Measurements from ENCODE around the gene CENPP.

The CENPP gene

GRCh38 chr9:92605224-92605623 is 279.5 kb downstream of the CENPP start:
- no peak overlapping the region for H3K27ac ChIP-seq (ENCODE audit: low read depth, low read length)
- no peak overlapping the region for H3K9ac ChIP-seq (ENCODE audit: low read length)
- H3K27me3 ChIP-seq (ENCODE audit: low read length): no peaks in the 10 kb centered on the region
- H3K36me3 ChIP-seq (ENCODE audit: low read length): no peaks in the 10 kb centered on the region
- H3K79me2 ChIP-seq (ENCODE audit: insufficient read depth, low read length): no peaks in the 10 kb centered on the region
- H2AFZ ChIP-seq (ENCODE audit: low read depth, low read length, severe bottlenecking): no peak overlapping the region
- H3K9me3 ChIP-seq (ENCODE audit: insufficient read depth, low read length): peaks cover 4% of the 10 kb centered on the region; the same call in 1 of the 2 replicates
- H3K4me3 ChIP-seq (ENCODE audit: insufficient read depth, low read length, poor library complexity, severe bottlenecking): no peak overlapping the region
- H3K9me2 ChIP-seq (replicated peaks; ENCODE audit: insufficient read depth, low read length): no peaks in the 10 kb centered on the region
- H4K20me1 ChIP-seq (ENCODE audit: low read depth, low read length): no peaks in the 10 kb centered on the region
- H3K4me2 ChIP-seq (ENCODE audit: low read depth, low read length, poor library complexity, severe bottlenecking): no peak overlapping the region
- no peak for TF ChIP-seq EZH2phosphoT487 (conservative IDR thresholded peaks at IDR 0.05; ENCODE audit: low read length)
- TF ChIP-seq CTCF (IDR thresholded peaks at IDR 0.05; ENCODE audit: insufficient read depth, low read length, poor library complexity, severe bottlenecking): no peak
- no peaks in the 10 kb centered on the region; the same call in 1 of the 2 replicates for H3F3A ChIP-seq (ENCODE audit: insufficient read depth)

- H3K4me2 ChIP-seq (ENCODE audit: low read depth, low read length, poor library complexity, severe bottlenecking): no peak overlapping the region
- no peak overlapping the region for H2AFZ ChIP-seq (ENCODE audit: low read depth, low read length, severe bottlenecking)
- H3K4me3 ChIP-seq (ENCODE audit: insufficient read depth, low read length, poor library complexity, severe bottlenecking): no peak overlapping the region
- no peaks in the 10 kb centered on the region; the same call in 1 of the 2 replicates for H3F3A ChIP-seq (ENCODE audit: insufficient read depth)
- H3K79me2 ChIP-seq (ENCODE audit: insufficient read depth, low read length): no peaks in the 10 kb centered on the region
- no peaks in the 10 kb centered on the region for H3K27me3 ChIP-seq (ENCODE audit: low read length)
- H3K9ac ChIP-seq (ENCODE audit: low read length): no peak overlapping the region
- no peaks in the 10 kb centered on the region for H4K20me1 ChIP-seq (ENCODE audit: low read depth, low read length)
- no peak overlapping the region for H3K27ac ChIP-seq (ENCODE audit: low read depth, low read length)
- no peaks in the 10 kb centered on the region for H3K9me2 ChIP-seq (replicated peaks; ENCODE audit: insufficient read depth, low read length)
- H3K36me3 ChIP-seq (ENCODE audit: low read length): no peaks in the 10 kb centered on the region
- peaks cover 4% of the 10 kb centered on the region; the same call in 1 of the 2 replicates for H3K9me3 ChIP-seq (ENCODE audit: insufficient read depth, low read length)
- TF ChIP-seq CTCF (IDR thresholded peaks at IDR 0.05; ENCODE audit: insufficient read depth, low read length, poor library complexity, severe bottlenecking): no peak
- no peak for TF ChIP-seq EZH2phosphoT487 (conservative IDR thresholded peaks at IDR 0.05; ENCODE audit: low read length)
Measured at GRCh38 chr9:92607088-92607487, 281.3 kb downstream of the CENPP start.

DNA sequence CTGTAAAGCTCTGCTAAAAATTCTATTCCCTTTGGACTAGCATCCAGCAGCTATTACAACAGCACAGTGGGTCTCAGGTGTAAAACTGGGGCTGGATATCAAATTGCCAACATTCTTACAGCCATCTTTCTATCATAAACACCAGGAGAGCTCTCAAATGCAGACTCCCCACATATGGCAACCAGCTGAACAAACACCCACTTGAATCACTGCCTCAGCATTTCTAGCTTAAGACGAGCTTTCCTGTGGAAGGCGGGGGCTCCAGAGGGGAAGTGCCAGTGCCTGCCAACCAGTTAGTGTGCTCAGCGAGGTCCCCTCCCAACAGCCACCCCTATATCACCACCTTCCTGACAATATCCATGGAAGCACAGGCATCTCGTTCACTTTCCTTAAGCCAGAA is 282.0 kb downstream of the CENPP start:
- no peaks in the 10 kb centered on the region for H3K9me2 ChIP-seq (replicated peaks; ENCODE audit: insufficient read depth, low read length)
- TF ChIP-seq EZH2phosphoT487 (conservative IDR thresholded peaks at IDR 0.05; ENCODE audit: low read length): no peak
- peaks cover 4% of the 10 kb centered on the region; the same call in 1 of the 2 replicates for H3K9me3 ChIP-seq (ENCODE audit: insufficient read depth, low read length)
- H2AFZ ChIP-seq (ENCODE audit: low read depth, low read length, severe bottlenecking): no peak overlapping the region
- H3K9ac ChIP-seq (ENCODE audit: low read length): no peak overlapping the region
- no peaks in the 10 kb centered on the region for H3K79me2 ChIP-seq (ENCODE audit: insufficient read depth, low read length)
- H3K27ac ChIP-seq (ENCODE audit: low read depth, low read length): no peak overlapping the region
- no peaks in the 10 kb centered on the region for H3K27me3 ChIP-seq (ENCODE audit: low read length)
- no peaks in the 10 kb centered on the region for H3K36me3 ChIP-seq (ENCODE audit: low read length)
- no peak overlapping the region for H3K4me3 ChIP-seq (ENCODE audit: insufficient read depth, low read length, poor library complexity, severe bottlenecking)
- no peaks in the 10 kb centered on the region for H4K20me1 ChIP-seq (ENCODE audit: low read depth, low read length)
- no peak overlapping the region for H3K4me2 ChIP-seq (ENCODE audit: low read depth, low read length, poor library complexity, severe bottlenecking)
- H3F3A ChIP-seq (ENCODE audit: insufficient read depth): no peaks in the 10 kb centered on the region; the same call in 1 of the 2 replicates

- no peaks in the 10 kb centered on the region for H3K9me2 ChIP-seq (replicated peaks; ENCODE audit: insufficient read depth, low read length)
- no peaks in the 10 kb centered on the region for H4K20me1 ChIP-seq (ENCODE audit: low read depth, low read length)
- no peaks in the 10 kb centered on the region for H3K27me3 ChIP-seq (ENCODE audit: low read length)
- H2AFZ ChIP-seq (ENCODE audit: low read depth, low read length, severe bottlenecking): no peak overlapping the region
- H3K9ac ChIP-seq (ENCODE audit: low read length): no peak overlapping the region
- no peak overlapping the region for H3K27ac ChIP-seq (ENCODE audit: low read depth, low read length)
- H3F3A ChIP-seq (ENCODE audit: insufficient read depth): no peaks in the 10 kb centered on the region; the same call in 1 of the 2 replicates
- H3K79me2 ChIP-seq (ENCODE audit: insufficient read depth, low read length): no peaks in the 10 kb centered on the region
- H3K36me3 ChIP-seq (ENCODE audit: low read length): no peaks in the 10 kb centered on the region
- no peak for TF ChIP-seq EZH2phosphoT487 (conservative IDR thresholded peaks at IDR 0.05; ENCODE audit: low read length)
- H3K4me3 ChIP-seq (ENCODE audit: insufficient read depth, low read length, poor library complexity, severe bottlenecking): no peak overlapping the region
- no peak overlapping the region for H3K4me2 ChIP-seq (ENCODE audit: low read depth, low read length, poor library complexity, severe bottlenecking)
- H3K9me3 ChIP-seq (ENCODE audit: insufficient read depth, low read length): peaks cover 4% of the 10 kb centered on the region; the same call in 1 of the 2 replicates
Measured at GRCh38 chr9:92608241-92608908, 282.6 kb downstream of the CENPP start.
